ENCODE data around the gene SELENOI.

DNA sequence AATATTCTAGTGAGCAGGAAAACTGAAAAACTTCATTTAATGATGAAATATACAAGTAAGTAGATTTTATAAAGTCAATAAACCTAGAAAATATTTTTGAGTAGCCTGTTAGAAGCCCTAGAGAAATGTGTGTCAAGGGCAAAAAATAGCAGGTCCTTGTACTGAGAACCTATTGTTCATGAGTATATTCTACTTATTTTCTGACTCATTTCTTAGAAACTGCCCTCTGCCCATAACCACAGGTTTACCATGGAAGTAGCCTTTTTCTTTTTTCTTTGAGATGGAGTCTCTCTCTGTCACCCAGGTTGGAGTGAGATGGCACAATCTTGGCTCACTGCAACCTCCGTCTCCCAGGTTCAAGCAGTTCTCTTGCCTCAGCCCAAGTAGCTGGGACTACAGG is 19.4 kb upstream of the SELENOI start:
- TF ChIP-seq POLR2AphosphoS5 (IDR thresholded peaks at IDR 0.05; ENCODE audit: borderline replicate concordance, low read depth, low read length) (no peak), EZH2 (IDR thresholded peaks at IDR 0.05) (no peak)

Data from SK-N-MC (cell line).